SU-DHL-6 (cell line): ENCODE results near the gene CREB5.

ENCODE experiments used
- H2AFZ ChIP-seq: fragments of 200-600 bp; sonication (generic); 2 replicates; pipeline ENCODE4 v1.6.1; 2014; ENCODE audit warnings: low read depth, mild to moderate bottlenecking, moderate library complexity, mixed read lengths, antibody characterized with exemption, low read length; ENCODE audit not compliant: severe bottlenecking
- H3F3A ChIP-seq: fragments of 200-600 bp; shearing (Covaris generic); 2 replicates; pipeline ENCODE4 v1.6.0; 2016; ENCODE audit warnings: antibody characterized with exemption, mild to moderate bottlenecking; ENCODE audit not compliant: insufficient read depth
- H3K27ac ChIP-seq: fragments of 200-600 bp; sonication (generic); 2 replicates; pipeline ENCODE4 v1.5.1; 2016; ENCODE audit warnings: low read depth, mild to moderate bottlenecking, low read length, moderate library complexity, mixed read lengths
- H3K27me3 ChIP-seq: fragments of 200-600 bp; sonication (generic), shearing (Covaris generic); 2 replicates; pipeline ENCODE4 v1.6.0; 2014; ENCODE audit warnings: mild to moderate bottlenecking, low read length
- H3K36me3 ChIP-seq: fragments of 200-600 bp; sonication (generic); 2 replicates; pipeline ENCODE4 v1.6.1; 2014; ENCODE audit warnings: mild to moderate bottlenecking, low read length, mixed read lengths
- H3K4me2 ChIP-seq: fragments of 300-600, 200-600 bp; shearing (Covaris generic), sonication (generic); 2 replicates; pipeline ENCODE4 v1.6.0; 2014; ENCODE audit warnings: low read length, low read depth, mild to moderate bottlenecking; ENCODE audit not compliant: poor library complexity, severe bottlenecking
- H3K4me3 ChIP-seq: fragments of 200-600 bp; sonication (generic); 2 replicates; pipeline ENCODE4 v1.5.1; 2014; ENCODE audit warnings: antibody characterized with exemption, low read length, mild to moderate bottlenecking, mixed read lengths; ENCODE audit not compliant: insufficient read depth, poor library complexity, severe bottlenecking
- H3K79me2 ChIP-seq: fragments of 200-600 bp; sonication (generic); 2 replicates; pipeline ENCODE4 v1.6.1; 2014; ENCODE audit warnings: mild to moderate bottlenecking, low read length, moderate library complexity; ENCODE audit not compliant: insufficient read depth
- H3K9ac ChIP-seq: fragments of 200-600 bp; sonication (generic); 2 replicates; pipeline ENCODE4 v1.7.0; 2014; ENCODE audit warnings: mild to moderate bottlenecking, low read length
- H3K9me2 ChIP-seq: fragments of 200-600 bp; sonication (generic); replicated peaks from 2 replicates; pipeline ENCODE4 v1.6.1; 2014; ENCODE audit warnings: low read length; ENCODE audit not compliant: insufficient read depth
- H3K9me3 ChIP-seq: fragments of 200-600 bp; sonication (generic); 2 replicates; pipeline ENCODE4 v1.6.1; 2014; ENCODE audit warnings: low read length, mixed read lengths; ENCODE audit not compliant: insufficient read depth
- H4K20me1 ChIP-seq: fragments of 200-600 bp; sonication (generic); 2 replicates; pipeline ENCODE4 v1.6.1; 2014; ENCODE audit warnings: low read depth, mild to moderate bottlenecking, antibody characterized with exemption, low read length, moderate library complexity, mixed read lengths
- EZH2phosphoT487 ChIP-seq: fragments of 200-600 bp; sonication (generic), shearing (Covaris generic); conservative IDR thresholded peaks from 2 replicates; pipeline ENCODE4 v1.6.1; 2018; ENCODE audit warnings: mild to moderate bottlenecking, antibody characterized with exemption, low read length, moderate library complexity, mixed read lengths
- TF ChIP-seq, protein P1 (sequence below): fragments of 200-600 bp; sonication (generic); IDR thresholded peaks from one replicate; pipeline ENCODE4 v1.5.1; 2017; ENCODE audit warnings: antibody characterized with exemption, mild to moderate bottlenecking, low read length, moderate library complexity; ENCODE audit not compliant: insufficient read depth, poor library complexity, severe bottlenecking

CREB5 gene

DNA sequence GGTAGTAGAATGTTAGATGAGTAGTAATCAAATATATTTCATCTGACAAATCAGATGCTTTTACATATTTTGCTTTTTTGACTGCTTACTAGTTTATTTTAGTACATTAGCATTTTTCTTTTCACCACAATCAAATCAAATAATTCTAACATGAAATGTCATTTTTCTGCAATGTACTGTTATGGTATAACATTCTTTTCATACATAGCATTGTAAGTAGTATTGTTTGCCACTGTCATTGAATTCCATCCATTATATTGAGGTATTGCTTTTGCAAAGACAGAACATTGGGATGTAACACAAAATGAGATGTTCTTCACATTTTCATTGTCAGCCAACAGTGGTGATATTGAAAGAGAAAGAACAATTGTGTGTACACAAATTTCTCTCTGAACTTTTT lies 438.4 kb downstream of the CREB5 start:
- TF ChIP-seq, protein P1, sequence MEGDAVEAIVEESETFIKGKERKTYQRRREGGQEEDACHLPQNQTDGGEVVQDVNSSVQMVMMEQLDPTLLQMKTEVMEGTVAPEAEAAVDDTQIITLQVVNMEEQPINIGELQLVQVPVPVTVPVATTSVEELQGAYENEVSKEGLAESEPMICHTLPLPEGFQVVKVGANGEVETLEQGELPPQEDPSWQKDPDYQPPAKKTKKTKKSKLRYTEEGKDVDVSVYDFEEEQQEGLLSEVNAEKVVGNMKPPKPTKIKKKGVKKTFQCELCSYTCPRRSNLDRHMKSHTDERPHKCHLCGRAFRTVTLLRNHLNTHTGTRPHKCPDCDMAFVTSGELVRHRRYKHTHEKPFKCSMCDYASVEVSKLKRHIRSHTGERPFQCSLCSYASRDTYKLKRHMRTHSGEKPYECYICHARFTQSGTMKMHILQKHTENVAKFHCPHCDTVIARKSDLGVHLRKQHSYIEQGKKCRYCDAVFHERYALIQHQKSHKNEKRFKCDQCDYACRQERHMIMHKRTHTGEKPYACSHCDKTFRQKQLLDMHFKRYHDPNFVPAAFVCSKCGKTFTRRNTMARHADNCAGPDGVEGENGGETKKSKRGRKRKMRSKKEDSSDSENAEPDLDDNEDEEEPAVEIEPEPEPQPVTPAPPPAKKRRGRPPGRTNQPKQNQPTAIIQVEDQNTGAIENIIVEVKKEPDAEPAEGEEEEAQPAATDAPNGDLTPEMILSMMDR = no peak
- TF ChIP-seq EZH2phosphoT487 = no peak
- H2AFZ ChIP-seq = no peak overlapping the region
- no peaks in the 10 kb centered on the region for H3K9me2 ChIP-seq

DNA sequence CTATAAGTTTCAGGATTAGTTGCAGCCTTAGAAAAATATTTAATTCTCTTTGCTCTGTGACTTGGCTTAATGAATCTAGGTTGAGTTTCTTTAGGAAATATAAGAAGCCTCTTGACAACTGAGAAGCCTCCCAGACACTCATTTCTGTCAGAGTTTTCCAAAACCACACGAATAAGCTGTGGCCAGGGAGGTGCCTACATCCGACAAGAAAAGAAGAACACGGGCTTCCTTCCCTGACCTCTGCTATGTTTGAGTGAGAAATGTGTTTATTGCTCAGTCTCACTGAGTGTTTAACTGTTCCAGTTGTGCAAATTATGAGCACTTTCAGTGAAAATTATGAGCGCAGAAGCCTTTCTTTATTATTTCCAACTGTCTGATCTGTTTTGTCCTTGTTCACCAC lies 440.8 kb downstream of the CREB5 start:
- H3K9me2 ChIP-seq = no peaks in the 10 kb centered on the region
- H3K4me3 ChIP-seq = no peak overlapping the region
- no peaks in the 10 kb centered on the region for H3F3A ChIP-seq
- H4K20me1 ChIP-seq = no peaks in the 10 kb centered on the region
- TF ChIP-seq EZH2phosphoT487 = no peak
- no peak overlapping the region for H2AFZ ChIP-seq
- H3K9me3 ChIP-seq = no peaks in the 10 kb centered on the region
- H3K27me3 ChIP-seq = no peaks in the 10 kb centered on the region
- H3K27ac ChIP-seq = no peak overlapping the region
- no peaks in the 10 kb centered on the region for H3K36me3 ChIP-seq
- H3K79me2 ChIP-seq = no peaks in the 10 kb centered on the region
- H3K4me2 ChIP-seq = peak overlapping the region; percentile 72
- no peak overlapping the region for H3K9ac ChIP-seq

More for the DNA sequence above, 438.4 kb downstream of the CREB5 start:
- Histone ChIP-seq H3K27me3 (no peaks in the 10 kb centered on the region), H3K27ac (no peak overlapping the region), H3F3A (no peaks in the 10 kb centered on the region), H3K9ac (no peak overlapping the region), H3K4me2 (no peak overlapping the region), H3K36me3 (no peaks in the 10 kb centered on the region), H3K79me2 (no peaks in the 10 kb centered on the region), H4K20me1 (no peaks in the 10 kb centered on the region), H3K4me3 (no peak overlapping the region), H3K9me3 (no peaks in the 10 kb centered on the region)

DNA sequence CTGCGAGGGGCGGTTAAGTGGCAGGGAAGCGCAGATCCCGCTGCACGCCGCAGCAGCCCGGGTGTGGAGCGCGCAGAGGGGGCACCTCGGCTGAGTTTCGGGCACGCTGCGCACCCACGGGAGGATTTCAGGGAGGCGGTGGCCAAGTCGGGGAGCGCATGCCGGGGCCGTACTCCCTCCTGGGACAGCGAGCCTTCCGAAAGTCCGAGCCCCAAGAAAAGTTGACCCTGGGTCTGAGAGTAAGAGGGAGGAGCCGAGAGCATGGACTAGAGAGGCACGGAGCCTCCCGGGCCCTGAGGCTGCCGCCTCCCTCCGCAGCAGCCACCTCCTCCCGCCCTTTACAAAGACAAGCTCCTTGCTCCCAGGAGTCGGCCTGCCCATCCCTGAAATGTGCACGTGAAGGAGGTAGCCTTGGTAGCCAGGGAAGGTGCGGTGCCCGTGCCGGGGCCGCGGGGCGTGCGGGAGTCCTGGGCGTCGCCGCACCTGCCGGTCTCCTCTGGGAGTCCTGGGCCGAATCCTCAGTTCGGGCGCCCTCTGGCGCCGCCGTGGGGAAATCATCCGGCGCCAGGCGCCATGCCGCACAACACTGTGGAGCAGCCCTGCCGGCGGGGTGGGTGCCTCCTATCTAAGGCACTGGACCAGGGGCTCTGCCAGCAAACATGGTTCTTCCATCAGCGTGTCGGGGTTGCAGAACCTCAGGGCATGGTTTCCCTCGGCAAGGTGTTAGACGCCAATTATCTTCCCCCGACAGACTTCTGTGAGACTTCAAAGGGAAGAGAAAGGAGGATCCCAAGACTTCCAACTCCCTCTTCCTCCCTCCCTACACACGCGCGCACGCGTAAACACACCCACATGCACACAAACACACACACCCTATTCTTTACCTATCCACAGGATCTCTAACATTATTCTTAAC lies 441.8 kb downstream of the CREB5 start:
- Histone ChIP-seq H3K36me3 (no peaks in the 10 kb centered on the region), H3K9me2 (no peaks in the 10 kb centered on the region), H3K9me3 (no peaks in the 10 kb centered on the region), H3K4me3 (peak overlapping the region; percentile 57), H4K20me1 (no peaks in the 10 kb centered on the region), H2AFZ (peak overlapping the region; percentile 97), H3F3A (no peaks in the 10 kb centered on the region), H3K79me2 (no peaks in the 10 kb centered on the region), H3K27ac (no peak overlapping the region), H3K9ac (peak overlapping the region; percentile 52), H3K4me2 (peak overlapping the region; percentile 72), H3K27me3 (no peaks in the 10 kb centered on the region)
- no peak for TF ChIP-seq EZH2phosphoT487
- TF ChIP-seq, protein P1 = peak; percentile 84

DNA sequence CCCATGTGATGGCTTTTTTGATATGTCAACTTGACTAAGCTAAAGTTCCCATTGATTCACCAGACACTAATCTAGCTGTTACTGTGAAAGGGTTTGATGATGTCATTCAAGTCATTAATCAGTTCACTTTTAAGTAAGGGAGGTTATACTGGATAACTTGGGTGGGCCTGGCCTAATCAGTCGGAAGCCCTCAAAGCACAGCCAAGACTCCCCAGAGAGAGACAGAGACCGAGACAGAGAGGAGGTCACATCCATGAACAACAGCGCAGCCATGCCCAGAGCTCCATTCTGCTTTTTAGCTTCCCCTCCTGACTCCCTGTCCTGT lies 442.4 kb downstream of the CREB5 start:
- Histone ChIP-seq H3K79me2 (no peaks in the 10 kb centered on the region), H3K9ac (no peak overlapping the region), H3K9me2 (no peaks in the 10 kb centered on the region), H2AFZ (peak overlapping the region; percentile 97), H3K27me3 (no peaks in the 10 kb centered on the region), H3F3A (no peaks in the 10 kb centered on the region), H3K9me3 (no peaks in the 10 kb centered on the region), H3K4me2 (peak overlapping the region; percentile 72), H3K36me3 (no peaks in the 10 kb centered on the region), H3K27ac (no peak overlapping the region), H3K4me3 (no peak overlapping the region), H4K20me1 (no peaks in the 10 kb centered on the region)
- TF ChIP-seq, protein P1 = no peak
- no peak for TF ChIP-seq EZH2phosphoT487
